ENCODE results near the gene APOBEC3C. TPM values are rescaled to one million over a fixed set of nuclear protein-coding genes. Genes with fewer than 3 reads are reported as not detected.

The APOBEC3C gene
- polyA plus RNA-seq, 1 of the 3 experiments (the other 2 are of a cell fraction), result 11.7 TPM

DNA sequence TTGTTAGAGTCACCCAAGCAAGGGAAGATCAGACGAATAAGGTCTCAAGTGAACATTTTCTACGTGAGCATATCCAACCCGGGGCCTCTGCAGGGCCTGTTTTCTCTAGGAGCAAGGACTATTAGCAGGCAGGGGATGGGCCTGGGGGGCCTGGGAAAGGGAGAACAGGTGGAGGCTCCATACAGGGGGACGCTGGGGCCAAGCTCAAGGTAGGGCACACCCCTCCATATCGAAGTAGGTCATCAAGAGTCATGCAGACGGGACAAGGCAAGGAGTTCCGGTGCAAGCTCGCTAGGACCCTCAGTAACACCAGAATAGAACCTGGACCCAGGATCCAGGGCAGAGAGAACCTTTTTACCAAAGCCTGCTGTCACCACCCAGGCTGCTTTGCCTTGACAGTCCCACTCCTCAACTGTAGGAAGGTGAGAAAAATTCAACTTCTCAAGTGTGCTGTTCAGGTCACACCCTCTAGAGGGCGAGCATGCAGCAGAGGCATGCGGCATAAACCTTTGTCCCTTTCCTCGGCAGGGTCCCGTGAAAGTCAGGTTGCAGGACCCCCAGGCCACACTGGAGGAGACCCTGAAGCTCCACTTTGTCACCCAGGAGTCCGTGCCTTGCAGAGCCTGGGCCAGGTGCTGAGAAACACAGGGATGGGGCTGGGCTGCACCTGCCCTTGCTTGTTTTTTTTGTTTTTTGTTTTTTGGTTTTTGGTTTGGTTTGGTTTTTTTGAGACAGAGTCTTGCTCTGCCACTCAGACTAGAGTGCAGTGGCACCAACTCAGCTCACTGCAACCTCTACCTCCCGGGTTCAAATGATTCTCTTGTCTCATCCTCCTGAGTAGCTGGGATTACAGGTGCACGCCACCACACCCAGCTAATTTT, 40.5 kb upstream of the APOBEC3C start (continued):
- TF ChIP-seq, protein P1, sequence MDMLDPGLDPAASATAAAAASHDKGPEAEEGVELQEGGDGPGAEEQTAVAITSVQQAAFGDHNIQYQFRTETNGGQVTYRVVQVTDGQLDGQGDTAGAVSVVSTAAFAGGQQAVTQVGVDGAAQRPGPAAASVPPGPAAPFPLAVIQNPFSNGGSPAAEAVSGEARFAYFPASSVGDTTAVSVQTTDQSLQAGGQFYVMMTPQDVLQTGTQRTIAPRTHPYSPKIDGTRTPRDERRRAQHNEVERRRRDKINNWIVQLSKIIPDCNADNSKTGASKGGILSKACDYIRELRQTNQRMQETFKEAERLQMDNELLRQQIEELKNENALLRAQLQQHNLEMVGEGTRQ (IDR thresholded peaks at IDR 0.05; ENCODE audit: borderline replicate concordance, low read depth, low read length), result no peak
- TF ChIP-seq, protein P2, sequence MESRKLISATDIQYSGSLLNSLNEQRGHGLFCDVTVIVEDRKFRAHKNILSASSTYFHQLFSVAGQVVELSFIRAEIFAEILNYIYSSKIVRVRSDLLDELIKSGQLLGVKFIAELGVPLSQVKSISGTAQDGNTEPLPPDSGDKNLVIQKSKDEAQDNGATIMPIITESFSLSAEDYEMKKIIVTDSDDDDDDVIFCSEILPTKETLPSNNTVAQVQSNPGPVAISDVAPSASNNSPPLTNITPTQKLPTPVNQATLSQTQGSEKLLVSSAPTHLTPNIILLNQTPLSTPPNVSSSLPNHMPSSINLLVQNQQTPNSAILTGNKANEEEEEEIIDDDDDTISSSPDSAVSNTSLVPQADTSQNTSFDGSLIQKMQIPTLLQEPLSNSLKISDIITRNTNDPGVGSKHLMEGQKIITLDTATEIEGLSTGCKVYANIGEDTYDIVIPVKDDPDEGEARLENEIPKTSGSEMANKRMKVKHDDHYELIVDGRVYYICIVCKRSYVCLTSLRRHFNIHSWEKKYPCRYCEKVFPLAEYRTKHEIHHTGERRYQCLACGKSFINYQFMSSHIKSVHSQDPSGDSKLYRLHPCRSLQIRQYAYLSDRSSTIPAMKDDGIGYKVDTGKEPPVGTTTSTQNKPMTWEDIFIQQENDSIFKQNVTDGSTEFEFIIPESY (IDR thresholded peaks at IDR 0.05; ENCODE audit: borderline replicate concordance, low read depth), result no peak
- TF ChIP-seq EP300 (IDR thresholded peaks at IDR 0.05; ENCODE audit: borderline replicate concordance in 1 of 2, low read depth in 1 of 2, low read length in 1 of 2) (no peak), MXI1 (IDR thresholded peaks at IDR 0.05; ENCODE audit: low read depth, low read length) (no peak), YY1 (IDR thresholded peaks at IDR 0.05; ENCODE audit: low read depth) (no peak)
- TF ChIP-seq, protein P3, sequence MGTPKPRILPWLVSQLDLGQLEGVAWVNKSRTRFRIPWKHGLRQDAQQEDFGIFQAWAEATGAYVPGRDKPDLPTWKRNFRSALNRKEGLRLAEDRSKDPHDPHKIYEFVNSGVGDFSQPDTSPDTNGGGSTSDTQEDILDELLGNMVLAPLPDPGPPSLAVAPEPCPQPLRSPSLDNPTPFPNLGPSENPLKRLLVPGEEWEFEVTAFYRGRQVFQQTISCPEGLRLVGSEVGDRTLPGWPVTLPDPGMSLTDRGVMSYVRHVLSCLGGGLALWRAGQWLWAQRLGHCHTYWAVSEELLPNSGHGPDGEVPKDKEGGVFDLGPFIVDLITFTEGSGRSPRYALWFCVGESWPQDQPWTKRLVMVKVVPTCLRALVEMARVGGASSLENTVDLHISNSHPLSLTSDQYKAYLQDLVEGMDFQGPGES (IDR thresholded peaks at IDR 0.05; ENCODE audit: low read depth, low read length), result no peak

- no CpG with 5 or more reads among the region's 18 CpGs for WGBS (ENCODE audit: low lambda C conversion rate)
- H3K4me2 ChIP-seq, result no peak overlapping the region
Measured at GRCh38 chr22:38974170-38974825, 39.8 kb upstream of the APOBEC3C start.

More at GRCh38 chr22:38974170-38974825, 39.8 kb upstream of the APOBEC3C start:
- Histone ChIP-seq H3K79me2 (ENCODE audit: insufficient read depth) (no peaks in the 10 kb centered on the region), H3K36me3 (replicated peaks in 1 of 2; ENCODE audit: control insufficient read depth in 1 of 2, insufficient read depth in 2 of 2, low read length in 1 of 2) (no peaks in the 10 kb centered on the region), H3K27ac (ENCODE audit: low read depth in 2 of 2, low read length in 1 of 2) (no peak overlapping the region), H3K9me2 (no peaks in the 10 kb centered on the region), H3K9me3 (no peaks in the 10 kb centered on the region), H4K20me1 (ENCODE audit: insufficient read depth) (no peaks in the 10 kb centered on the region), H3K4me3 (ENCODE audit: low read depth in 2 of 2, low read length in 1 of 2) (no peak overlapping the region), H3K27me3 (ENCODE audit: insufficient read depth) (no peaks in the 10 kb centered on the region), H3F3A (replicated peaks; ENCODE audit: insufficient read depth) (no peaks in the 10 kb centered on the region), H2AFZ (ENCODE audit: low read depth) (no peak overlapping the region), H3K9ac (no peak overlapping the region), H3K4me1 (ENCODE audit: control insufficient read depth in 1 of 2, insufficient read depth in 2 of 2, low read depth in 1 of 2, low read length in 1 of 2) (no peaks in the 10 kb centered on the region)
- ChIA-PET CTCF (no interaction called here), POLR2A (no interaction called here)
- TF ChIP-seq TCF12 (IDR thresholded peaks at IDR 0.05), result no peak
- TF ChIP-seq FOXJ3 (CRISPR knock-in tag; IDR thresholded peaks at IDR 0.05), result no peak
- no peak for TF ChIP-seq PBX3 (IDR thresholded peaks at IDR 0.05)
- no peak for TF ChIP-seq REST (IDR thresholded peaks at IDR 0.05; ENCODE audit: low read depth, low read length)
- no peak for TF ChIP-seq RXRA (IDR thresholded peaks at IDR 0.05; ENCODE audit: borderline replicate concordance, low read depth)
- TF ChIP-seq JUND (IDR thresholded peaks at IDR 0.05), result no peak
- DNase-seq, result no peak
